Ecto neural progenitor cell (in vitro differentiated cells): ENCODE measurements around the gene FOXQ1.

ENCODE experiments used
- DNase-seq: peaks from one replicate; pipeline ENCODE4 v3.0.0-alpha.2; 2018; ENCODE audit warnings: low spot score

Gene FOXQ1, protein sequence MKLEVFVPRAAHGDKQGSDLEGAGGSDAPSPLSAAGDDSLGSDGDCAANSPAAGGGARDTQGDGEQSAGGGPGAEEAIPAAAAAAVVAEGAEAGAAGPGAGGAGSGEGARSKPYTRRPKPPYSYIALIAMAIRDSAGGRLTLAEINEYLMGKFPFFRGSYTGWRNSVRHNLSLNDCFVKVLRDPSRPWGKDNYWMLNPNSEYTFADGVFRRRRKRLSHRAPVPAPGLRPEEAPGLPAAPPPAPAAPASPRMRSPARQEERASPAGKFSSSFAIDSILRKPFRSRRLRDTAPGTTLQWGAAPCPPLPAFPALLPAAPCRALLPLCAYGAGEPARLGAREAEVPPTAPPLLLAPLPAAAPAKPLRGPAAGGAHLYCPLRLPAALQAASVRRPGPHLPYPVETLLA

DNA sequence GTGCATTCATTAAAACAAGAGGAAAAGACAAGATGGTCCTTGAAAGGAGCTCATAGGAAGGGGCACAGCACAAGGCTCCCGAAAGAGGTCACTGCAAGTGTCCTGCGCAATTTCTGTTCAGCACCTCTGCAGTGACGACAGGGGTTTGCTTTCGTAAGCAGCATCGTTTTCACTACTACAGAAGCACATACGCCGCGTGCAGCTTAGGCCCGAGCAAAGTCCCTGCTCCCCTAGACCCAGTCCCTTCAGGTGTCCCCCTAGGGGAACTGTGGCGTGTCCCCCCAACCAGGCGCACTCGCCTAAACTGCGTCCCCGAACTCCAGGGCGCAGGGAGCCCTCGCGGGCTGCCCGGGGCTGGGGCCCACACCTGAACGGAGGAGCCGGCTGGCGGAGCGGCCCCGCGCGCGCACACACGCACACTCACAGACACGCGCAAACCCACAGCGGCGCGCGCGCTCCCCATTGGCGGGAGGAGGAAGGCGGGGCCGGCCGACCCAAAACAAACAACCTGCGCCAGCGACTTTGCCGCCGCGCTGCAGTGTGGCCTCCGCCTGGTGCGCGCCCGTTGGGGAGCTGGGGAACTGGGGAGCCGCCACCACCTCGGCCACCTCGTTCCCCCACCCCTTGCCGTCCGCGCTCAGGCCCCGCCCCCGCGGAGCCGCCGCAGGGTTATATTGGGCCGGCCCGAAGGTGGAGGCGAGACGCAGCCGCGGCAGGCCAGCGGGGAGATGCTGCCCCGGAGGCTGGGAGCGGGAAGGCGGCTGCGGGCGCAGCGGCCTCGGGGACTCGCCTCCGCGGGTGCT lies at the start of gene FOXQ1:
Gene FOXQ1, plus strand, starts transcription at position 699 of the 803 bp plus-strand sequence. CDS start 607 bp downstream, outside the sequence.
- peak; percentile 70 for DNase-seq

DNA sequence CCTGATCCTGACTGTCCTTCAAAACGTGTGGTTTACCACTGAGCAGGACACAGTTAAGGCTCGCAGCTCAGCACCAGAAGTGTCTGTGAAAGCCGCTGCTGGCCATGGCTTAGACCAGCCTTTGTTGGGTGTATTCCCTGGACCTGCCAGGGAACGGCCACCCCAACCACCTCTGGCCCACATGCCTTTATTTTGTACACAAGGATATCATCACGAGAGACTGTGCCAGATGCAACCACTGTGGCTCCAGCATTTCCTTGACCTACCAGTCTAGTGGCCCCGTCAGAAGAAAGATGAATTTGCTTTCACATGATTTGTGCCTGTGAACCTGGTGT lies 49.2 kb upstream of the FOXQ1 start:
- no peak for DNase-seq

DNA sequence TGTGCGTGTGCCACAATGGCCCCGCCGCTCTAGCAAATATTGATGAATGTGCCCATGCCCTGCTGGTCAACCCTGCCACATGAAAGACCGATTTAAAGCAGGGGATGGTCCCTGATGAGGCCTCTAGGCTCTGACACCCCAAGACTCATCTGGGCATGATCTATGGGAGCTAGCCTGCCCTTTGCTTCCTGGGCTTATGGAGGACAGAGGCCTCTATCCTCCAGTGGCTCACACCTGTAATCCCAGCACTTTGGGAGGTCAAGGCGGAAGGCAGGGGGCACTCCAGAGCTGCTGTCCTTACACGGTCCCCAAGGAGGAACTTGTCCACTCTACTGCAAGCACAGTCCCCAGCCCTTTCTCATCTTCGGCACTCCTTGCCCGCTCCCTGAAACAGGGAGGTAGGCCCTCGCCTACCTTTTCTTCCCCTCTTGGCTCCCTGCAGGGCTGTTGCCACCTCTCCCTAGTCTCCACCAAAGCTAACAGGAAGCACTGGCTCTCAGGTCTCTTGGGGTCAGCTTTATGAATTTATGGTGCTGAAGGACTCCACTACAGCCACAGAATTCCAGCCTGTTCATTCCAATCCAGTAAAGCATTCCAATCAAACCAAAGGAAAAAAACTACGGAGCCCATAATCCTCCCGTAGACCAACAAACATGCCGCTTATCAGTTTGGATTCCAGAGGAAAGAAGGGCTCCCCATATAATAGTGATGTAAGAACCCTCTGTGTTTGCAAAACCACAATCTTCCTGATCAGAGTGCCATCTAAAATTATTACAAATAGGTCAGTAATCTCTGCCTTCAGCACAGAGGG lies 48.7 kb upstream of the FOXQ1 start:
- DNase-seq: no peak

DNA sequence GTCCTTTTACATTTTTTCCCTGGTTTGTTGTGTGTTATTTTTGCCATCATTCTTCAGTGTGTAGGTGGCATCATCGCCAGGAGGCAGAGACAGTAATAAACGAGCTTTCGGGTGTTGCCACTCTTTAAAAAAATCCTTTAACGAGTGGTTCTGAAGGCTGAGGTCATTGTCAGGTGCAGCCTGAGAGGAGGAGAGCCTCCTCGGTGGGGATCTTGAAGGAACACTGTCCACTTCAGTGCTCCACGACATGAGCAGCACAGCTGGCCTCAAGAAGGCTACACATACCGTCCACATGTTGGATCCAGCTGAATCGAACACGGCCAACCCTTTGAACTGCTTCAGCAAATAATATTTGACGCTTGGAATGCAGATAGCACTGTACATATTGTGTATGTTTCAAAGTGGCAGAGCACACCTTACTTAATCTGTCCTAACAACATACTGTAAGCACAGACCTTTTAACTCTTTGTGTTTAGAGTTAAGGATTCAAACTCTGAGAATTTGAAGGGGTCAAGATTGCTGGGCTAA lies 48.0 kb upstream of the FOXQ1 start:
- no peak for DNase-seq

DNA sequence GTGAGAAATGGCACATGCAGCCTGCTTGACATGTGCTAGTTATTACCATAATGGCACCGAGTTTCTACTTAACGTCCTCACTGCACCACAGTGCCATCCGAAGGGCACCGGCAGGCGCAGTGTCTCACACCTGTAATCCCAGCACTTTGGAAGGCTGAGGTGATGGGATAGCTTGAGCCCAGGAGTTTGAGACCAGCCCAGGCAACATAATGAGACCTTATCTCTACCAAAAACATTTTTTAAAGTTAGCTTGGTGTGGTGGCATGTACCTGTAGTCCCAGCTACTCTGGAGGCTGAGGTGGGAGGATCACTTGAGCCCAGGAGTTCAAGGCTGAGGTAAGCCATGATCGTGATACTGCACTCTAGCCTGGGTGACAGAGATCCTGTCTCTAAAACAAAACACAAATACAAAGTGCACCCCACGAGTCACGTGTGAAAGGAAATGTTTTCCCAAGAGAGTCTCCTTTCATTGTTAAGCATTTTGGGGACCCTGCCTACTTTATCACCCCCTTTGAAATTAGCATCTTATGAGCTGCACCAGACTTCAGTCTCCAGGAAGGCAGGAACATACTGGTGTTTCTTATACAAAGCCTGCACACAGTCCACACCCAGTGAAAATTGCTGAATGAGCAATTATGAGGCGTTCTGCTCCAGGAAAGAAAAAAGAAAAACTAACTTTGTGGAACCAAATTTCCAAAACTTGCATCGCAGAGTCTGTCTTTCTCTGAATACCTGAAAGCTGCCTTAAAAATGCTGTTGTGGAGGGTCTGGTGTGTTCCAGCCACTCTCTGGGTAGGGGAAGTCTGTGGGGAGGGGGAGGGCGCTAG lies 47.1 kb upstream of the FOXQ1 start:
- DNase-seq: no peak

DNA sequence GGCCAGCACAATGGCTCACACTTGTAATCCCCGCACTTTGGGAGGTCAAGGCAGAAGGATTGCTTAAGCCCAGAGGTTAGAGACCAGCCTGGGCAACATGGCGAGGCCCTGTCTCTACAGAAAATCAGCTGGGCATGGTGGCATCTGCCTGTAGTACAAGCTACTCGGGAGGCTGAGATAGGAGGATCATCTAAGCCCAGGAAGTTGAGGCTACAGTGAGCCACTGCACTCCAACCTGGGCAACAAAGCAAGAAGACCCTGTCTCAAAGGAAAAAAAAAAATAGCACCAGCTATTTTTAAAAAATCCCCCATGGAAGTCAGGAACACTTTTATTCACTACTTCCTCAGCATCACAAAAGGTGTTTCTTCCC lies 45.2 kb upstream of the FOXQ1 start:
- no peak for DNase-seq

DNA sequence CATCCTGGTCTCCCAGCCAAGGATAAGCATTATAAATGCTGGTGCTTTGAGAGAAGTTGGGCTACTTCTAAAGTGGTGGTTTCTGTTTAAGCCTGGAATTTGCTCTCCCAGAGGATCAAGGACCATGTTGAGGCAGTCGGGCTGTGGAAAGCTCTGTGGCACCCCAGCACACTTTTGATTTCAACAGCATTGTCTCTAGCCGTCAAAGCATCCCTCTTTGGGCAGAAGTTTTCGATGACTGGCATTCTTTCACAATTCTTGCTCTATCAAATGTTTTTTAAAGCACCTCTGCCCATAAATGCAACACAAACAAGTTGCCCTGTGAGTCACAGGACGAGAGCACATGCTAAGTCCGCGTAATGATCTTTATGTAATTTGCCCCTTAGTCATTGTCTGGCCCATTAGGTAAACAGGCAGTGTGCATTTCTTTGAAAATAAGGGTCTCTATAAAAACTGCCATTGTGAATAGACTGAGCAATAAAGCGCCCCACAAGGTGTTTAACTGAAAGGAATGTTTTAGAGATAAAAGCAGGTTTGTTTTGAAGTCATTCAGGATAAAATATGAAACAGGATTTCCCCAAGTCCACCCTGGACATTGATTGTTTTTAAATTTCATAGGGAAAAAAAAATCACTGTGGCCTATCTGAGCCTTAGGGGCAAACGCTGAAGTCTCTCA lies 44.7 kb upstream of the FOXQ1 start:
- DNase-seq: no peak

DNA sequence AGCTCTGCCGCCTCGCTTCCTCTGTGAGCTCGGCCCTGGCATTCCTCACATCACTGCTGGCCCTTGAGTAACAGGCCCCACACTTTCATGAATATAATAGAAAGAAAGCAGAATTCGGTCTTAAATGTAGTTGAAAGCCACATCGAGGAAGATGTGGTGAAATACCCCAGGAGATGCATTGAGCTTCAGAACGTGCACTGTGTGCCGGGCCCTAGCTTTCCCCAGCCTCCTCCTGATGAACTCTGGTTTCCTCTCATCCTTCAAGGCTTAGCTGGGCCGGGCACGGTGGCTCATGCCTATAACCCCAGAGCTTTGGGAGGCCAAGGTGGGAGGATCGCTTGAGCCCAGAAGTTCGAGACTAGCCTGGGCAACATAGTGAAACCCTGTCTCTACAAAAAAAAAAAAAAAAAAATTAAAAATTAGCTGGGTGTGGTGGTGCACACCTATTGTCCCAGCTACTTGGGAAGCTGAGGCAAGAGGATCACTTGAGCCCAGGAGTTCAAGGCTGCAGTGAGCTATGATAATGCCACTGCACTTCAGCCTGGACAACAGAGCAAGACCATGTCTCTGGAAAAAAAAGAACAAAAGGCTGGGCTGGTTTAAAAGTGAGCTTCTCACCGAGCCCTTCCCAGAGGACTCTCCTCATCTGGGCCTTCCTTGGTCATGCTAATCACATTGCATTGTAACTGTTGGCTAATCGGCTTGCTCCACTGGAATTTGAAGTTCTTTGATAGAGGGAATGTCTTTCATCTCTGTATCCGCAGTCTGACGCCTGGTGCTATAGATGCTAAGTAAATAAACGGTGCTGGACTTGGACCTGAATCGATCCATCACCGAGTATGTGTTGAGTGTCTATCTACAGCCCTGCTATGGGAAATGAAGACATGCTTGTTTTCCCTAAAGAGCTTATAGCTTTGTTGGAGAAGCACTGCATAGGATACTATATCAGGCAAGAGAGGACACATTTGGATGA lies 43.8 kb upstream of the FOXQ1 start:
- DNase-seq: no peak

DNA sequence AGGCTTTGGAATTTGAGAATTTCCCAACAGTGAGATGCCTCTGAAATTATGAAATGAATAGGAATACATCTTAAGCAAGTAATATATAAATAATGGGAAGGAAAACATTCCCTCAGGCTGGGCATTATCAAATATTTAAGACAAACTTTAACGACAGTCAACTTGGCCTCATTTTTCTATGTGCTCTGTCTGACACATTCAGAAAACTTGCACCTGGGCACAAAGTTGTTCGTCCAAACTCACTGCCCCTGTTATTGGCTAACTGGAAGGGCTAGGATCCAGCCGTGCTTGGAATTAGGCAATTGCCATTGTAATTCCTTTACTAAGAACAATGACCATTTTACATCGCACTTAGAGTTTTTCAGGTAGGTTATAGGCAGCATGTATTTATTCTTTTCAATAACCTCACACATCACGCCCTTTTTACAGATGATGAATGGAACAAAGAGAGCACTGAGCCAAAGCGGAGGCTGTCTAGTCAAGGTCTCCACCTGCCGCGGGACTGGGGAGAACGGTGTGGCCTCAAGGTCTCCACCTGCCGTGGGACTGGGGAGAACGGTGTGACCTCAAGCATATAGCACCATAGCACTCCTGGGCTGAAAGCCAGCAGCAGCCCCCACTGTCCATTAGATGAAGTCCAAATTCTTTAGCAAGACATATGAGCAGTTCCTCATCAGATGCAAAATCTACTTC lies 40.7 kb upstream of the FOXQ1 start:
- DNase-seq: no peak

DNA sequence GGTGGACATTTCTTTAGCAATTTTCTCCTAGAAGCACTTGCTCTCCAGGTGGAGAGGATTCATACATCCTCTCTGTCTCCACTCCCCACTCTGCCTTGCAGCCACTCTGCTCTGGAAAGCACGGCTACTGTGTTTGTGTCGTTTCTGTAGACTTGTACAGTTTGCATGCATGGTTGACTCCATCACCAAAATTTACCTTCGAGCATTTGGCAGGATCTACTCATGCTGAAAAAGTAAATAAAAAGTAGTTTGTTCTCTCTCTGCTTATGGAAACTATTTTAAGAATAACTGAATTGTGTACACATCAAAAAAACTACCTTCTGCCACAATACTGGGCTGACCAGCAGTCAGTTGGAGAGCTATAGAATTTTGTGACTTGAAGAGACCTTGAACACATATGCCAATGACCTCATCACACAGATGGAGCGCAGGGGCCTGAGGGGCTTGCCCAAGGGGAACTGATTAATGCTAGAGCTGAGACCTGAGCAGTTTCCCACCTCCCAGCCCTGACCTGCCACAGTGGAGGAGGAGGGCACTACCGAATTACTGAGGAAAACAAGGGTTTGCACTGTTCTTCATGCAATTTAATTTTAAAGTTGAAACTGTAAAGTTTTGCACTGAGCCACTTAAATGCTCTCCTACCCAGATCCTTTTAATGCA lies 33.7 kb upstream of the FOXQ1 start:
- DNase-seq: no peak

DNA sequence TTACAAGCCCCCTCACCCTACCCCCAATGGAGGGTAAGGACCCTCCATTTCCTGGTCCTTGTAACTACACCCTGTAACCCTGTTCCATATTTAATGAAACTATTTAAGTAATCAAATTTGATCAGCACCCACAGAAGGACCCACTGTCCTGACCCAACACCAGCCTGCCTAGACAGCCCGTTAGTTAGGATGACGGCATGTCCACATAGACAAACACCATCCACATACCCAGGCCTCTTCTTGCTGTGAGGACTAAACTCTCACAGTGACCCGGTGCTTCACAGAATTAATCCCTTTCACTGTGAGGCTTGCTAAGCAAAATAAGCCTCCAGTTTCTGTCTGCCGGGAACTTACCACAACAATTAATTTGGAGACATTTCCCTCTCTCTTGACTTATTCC lies 32.8 kb upstream of the FOXQ1 start:
- no peak for DNase-seq

DNA sequence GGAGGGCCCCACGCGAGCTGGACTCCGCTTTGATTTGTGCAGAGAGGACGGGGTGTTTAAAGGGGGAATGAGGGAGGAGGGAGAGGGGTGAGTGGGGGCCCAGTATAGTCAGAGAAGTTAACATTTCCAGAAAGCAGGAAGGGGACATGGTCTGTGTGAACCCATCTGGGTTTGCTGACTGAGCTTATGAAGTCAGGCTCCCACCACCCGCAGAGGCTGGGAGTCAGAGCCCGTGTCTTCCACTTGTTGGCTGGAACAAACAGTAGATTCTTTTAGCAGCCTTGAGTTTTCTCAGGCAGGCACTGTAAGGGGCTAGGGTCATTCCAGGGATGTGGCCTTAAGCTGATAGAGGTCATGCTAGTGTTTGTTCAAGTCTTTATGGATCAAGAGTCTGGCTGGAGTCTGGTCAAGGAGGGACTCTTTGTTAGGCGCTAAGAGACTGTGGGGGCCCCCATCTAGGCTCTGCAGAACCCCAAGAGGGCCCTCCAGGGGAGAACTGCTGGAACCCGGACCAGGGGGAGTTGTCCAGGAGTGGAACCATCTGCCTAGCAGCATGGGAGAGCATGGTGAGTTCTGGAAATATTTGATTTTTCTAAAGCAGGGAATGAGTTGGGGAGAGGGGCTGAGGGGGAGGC lies 31.1 kb upstream of the FOXQ1 start:
- no peak for DNase-seq

DNA sequence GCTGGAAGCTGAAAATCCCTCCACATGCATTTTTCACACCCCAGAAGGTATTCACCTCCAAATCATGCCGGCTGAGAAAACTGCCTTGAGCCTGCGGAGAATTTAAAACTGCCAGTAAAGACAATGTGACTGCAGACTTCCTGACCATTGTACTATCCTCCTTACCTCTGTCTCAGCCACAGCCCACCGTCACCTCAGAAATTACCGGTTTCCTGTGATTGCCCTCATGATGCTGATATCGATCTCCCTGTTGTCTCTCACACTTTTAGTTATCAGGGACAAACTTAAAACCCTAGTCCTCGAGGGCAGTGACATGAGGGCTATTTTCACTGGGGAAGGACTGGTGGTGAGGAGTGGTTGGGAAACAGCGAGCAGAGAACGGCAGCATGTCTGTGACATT lies 30.2 kb upstream of the FOXQ1 start:
- DNase-seq: no peak

DNA sequence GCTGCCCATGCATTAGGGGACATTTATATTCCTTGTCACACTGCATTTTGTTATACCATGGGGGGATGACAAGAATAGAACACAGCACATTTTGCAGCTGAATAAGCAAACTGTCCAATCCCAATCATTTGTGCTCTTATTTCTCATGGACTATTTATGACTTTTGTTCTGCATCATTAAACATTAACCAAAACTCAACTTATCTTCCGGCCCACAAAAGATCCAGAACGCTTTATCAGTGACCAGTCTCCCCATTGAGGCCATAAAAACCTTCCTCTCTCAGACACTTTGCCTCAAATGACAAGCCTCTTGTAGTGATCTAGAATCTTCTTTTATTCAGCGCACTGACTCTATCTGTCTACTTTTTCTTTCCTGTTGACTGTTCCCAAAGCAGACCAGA lies 28.4 kb upstream of the FOXQ1 start:
- DNase-seq: no peak

DNA sequence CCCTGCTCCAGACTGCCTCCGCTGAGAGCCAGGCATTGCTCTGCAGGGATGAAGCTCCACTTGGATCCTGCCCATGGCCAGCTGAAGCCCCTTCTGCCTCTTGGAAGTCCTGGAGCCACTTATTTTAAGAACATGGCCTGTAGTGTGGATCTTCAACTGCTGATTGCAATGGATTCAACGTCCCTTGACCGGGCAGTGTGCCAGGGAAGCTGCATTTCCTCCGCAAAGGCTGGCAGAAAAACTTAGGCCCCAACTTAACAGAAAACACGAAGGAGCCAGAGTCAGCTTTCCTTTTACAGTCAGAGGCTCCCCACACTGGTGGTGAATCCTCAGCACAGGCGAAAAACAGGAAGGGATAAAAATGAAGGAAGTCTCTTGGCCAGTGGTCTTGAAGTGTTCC lies 26.3 kb upstream of the FOXQ1 start:
- no peak for DNase-seq

DNA sequence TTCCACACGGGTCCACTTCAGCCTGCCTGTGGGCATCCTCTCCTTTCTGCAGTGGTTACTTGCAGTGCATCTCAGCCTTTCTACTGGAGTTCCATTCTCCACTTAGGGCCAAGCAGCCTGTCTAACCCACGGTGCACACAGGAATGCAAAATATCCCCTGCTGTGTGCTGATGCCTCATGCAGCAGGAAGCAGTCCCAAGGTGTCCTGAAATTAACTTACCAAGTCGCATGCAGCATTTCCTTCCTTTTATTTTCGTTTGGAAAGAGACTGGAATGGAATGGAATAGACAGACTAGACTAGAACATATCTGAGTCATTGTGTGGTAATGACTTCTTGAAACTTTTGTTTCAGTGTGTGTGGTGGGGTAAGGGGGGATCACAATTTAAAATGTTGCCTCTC lies 25.9 kb upstream of the FOXQ1 start:
- DNase-seq: no peak

DNA sequence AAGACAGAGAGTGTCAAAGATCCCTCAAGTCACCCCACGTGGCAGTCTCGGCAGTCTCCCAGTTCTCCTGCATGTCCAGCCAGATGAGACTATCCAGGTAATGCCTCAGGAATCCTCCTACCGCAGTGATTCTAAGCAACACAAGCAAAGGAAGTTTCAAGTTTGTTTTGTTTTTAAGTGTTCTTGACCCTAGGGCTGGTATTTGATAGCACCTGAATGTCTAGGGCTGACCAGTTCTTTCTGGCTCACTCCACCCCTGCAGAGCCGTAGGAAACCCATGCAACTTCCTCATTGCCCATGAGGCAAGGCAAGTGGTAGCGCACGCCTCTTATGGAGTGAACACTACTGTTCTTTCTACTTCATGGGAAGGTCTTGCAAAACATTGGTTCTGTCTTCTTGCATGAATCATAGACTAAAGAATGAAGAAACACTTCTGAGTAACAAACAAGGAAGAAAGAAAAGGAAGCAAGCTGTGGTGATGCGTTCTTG lies 24.8 kb upstream of the FOXQ1 start:
- no peak for DNase-seq

DNA sequence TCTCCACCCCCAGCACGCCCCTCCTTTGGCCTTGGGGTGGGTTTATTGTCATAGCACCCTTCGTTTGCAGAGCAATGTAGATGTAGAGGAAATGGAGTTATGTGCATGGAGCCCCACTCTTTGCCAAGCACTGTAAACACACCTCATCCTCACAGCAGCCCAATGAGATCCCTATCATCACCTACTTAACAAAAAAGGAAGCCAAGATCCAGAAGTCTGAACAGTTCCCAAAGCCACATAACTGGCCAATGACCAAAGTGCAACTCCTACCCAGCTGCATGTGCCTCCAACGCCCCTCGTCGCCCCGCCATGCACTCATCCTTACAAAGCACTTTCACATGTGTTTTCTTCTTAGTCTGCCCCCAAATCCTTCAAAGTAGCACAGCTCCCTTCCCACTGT lies 21.8 kb upstream of the FOXQ1 start:
- DNase-seq: no peak
